ENCODE results near the gene MYLK4.

MYLK4 gene

DNA sequence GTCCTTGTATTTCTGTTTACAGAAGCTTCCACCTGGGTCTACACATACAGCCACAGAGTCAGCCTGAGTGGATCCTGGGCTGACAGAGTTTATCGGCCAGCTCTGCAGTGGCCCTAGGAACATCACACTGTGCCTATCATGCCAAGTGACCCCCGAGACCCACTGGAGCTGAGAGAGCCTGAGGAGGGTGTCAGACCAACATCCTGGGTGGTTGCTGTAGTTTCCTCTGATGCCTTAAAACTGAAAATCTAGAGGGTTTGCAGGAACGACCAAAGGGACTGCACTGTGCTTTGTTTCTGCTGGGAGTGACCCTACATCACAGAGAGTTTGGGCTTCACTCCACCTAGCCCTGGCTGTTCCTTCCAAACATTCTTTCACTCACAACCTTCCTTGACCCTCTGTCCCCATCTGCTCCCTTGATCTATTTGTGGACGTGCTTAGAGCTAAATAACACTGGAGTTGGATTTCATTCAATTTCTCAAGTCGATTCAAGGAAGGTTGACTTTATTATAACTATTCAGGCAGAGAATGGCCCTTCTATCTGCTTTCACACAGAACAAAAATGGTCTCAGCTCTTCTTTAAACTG, 18.1 kb downstream of the MYLK4 start:
- H3K27me3 ChIP-seq (ENCODE audit: control insufficient read depth in 1 of 2, insufficient read depth in 1 of 2, low read length in 2 of 2) = peaks cover 0 to 3% of the 10 kb centered on the region in 2 experiments
- no peak overlapping the region for H3K9ac ChIP-seq (ENCODE audit: low read length)
- H2AK5ac ChIP-seq (ENCODE audit: low read length, severe bottlenecking) = no peak overlapping the region
- H3K79me1 ChIP-seq (replicated peaks; ENCODE audit: low read length, poor library complexity, severe bottlenecking) = no peaks in the 10 kb centered on the region
- H3K23ac ChIP-seq (ENCODE audit: low read length in 2 of 2) = no peak overlapping the region
- no peak overlapping the region for H2AFZ ChIP-seq (ENCODE audit: low read depth, low read length)
- no peaks in the 10 kb centered on the region for H3K36me3 ChIP-seq (ENCODE audit: control insufficient read depth in 1 of 2, insufficient read depth in 2 of 2, low read depth in 1 of 2, low read length in 2 of 2)
- H2BK120ac ChIP-seq (ENCODE audit: low read depth, low read length) = no peak overlapping the region
- H3K9me3 ChIP-seq (ENCODE audit: control insufficient read depth, low read length) = no peaks in the 10 kb centered on the region
- H2BK12ac ChIP-seq (ENCODE audit: low read length in 2 of 2) = no peak overlapping the region
- DNase-seq = no peak
- H3K18ac ChIP-seq (ENCODE audit: low read depth in 1 of 2, low read length in 2 of 2) = no peak overlapping the region
- H2BK15ac ChIP-seq (ENCODE audit: low read depth, poor library complexity, severe bottlenecking) = no peak overlapping the region
- no peak overlapping the region for H3K4me3 ChIP-seq (ENCODE audit: insufficient read depth in 1 of 2, low read depth in 1 of 2, low read length in 2 of 2)
- H3K27ac ChIP-seq (ENCODE audit: low read length, poor library complexity, severe bottlenecking) = no peak overlapping the region
- no peak overlapping the region for H3K4me2 ChIP-seq (ENCODE audit: low read length, poor library complexity, severe bottlenecking)
- H3K14ac ChIP-seq (ENCODE audit: low read length in 2 of 2) = no peak overlapping the region
- no peak overlapping the region for H4K8ac ChIP-seq (ENCODE audit: low read length)
- 96% methylated on average over 3 of the region's 5 CpGs for WGBS
- H3K4me1 ChIP-seq (ENCODE audit: control insufficient read depth, insufficient read depth, low read depth, low read length) = peaks cover 3% of the 10 kb centered on the region
- no peak overlapping the region for H2BK5ac ChIP-seq (ENCODE audit: low read depth, low read length, poor library complexity, severe bottlenecking)
- no peak overlapping the region for H3K4ac ChIP-seq (ENCODE audit: low read depth in 1 of 2, low read length in 2 of 2)
- H4K91ac ChIP-seq (ENCODE audit: low read length) = no peak overlapping the region

GRCh38 chr6:2731281-2731909, 19.3 kb downstream of the MYLK4 start:
- H3K9me3 ChIP-seq (ENCODE audit: control insufficient read depth, low read length) = no peaks in the 10 kb centered on the region
- H3K18ac ChIP-seq (ENCODE audit: low read depth in 1 of 2, low read length in 2 of 2) = no peak overlapping the region
- no peak overlapping the region for H4K8ac ChIP-seq (ENCODE audit: low read length)
- WGBS = 61% methylated on average over 5 of the region's 5 CpGs
- H3K79me1 ChIP-seq (replicated peaks; ENCODE audit: low read length, poor library complexity, severe bottlenecking) = no peaks in the 10 kb centered on the region
- H4K91ac ChIP-seq (ENCODE audit: low read length) = no peak overlapping the region
- H3K4me2 ChIP-seq (ENCODE audit: low read length, poor library complexity, severe bottlenecking) = no peak overlapping the region
- H3K14ac ChIP-seq (ENCODE audit: low read length in 2 of 2) = no peak overlapping the region
- H3K4me1 ChIP-seq (ENCODE audit: control insufficient read depth, insufficient read depth, low read depth, low read length) = peaks cover 3% of the 10 kb centered on the region
- H3K4me3 ChIP-seq (ENCODE audit: insufficient read depth in 1 of 2, low read depth in 1 of 2, low read length in 2 of 2) = no peak overlapping the region
- H2AK5ac ChIP-seq (ENCODE audit: low read length, severe bottlenecking) = no peak overlapping the region
- no peak overlapping the region for H2BK5ac ChIP-seq (ENCODE audit: low read depth, low read length, poor library complexity, severe bottlenecking)
- H2AFZ ChIP-seq (ENCODE audit: low read depth, low read length) = no peak overlapping the region
- H3K36me3 ChIP-seq (ENCODE audit: control insufficient read depth in 1 of 2, insufficient read depth in 2 of 2, low read depth in 1 of 2, low read length in 2 of 2) = no peaks in the 10 kb centered on the region
- no peak overlapping the region for H2BK120ac ChIP-seq (ENCODE audit: low read depth, low read length)
- H2BK12ac ChIP-seq (ENCODE audit: low read length in 2 of 2) = no peak overlapping the region
- peaks cover 0 to 3% of the 10 kb centered on the region in 2 experiments for H3K27me3 ChIP-seq (ENCODE audit: control insufficient read depth in 1 of 2, insufficient read depth in 1 of 2, low read length in 2 of 2)
- H3K4ac ChIP-seq (ENCODE audit: low read depth in 1 of 2, low read length in 2 of 2) = no peak overlapping the region
- no peak for DNase-seq
- no peak overlapping the region for H3K23ac ChIP-seq (ENCODE audit: low read length in 2 of 2)
- no peak overlapping the region for H2BK15ac ChIP-seq (ENCODE audit: low read depth, poor library complexity, severe bottlenecking)
- H3K9ac ChIP-seq (ENCODE audit: low read length) = no peak overlapping the region
- H3K27ac ChIP-seq (ENCODE audit: low read length, poor library complexity, severe bottlenecking) = no peak overlapping the region

DNA sequence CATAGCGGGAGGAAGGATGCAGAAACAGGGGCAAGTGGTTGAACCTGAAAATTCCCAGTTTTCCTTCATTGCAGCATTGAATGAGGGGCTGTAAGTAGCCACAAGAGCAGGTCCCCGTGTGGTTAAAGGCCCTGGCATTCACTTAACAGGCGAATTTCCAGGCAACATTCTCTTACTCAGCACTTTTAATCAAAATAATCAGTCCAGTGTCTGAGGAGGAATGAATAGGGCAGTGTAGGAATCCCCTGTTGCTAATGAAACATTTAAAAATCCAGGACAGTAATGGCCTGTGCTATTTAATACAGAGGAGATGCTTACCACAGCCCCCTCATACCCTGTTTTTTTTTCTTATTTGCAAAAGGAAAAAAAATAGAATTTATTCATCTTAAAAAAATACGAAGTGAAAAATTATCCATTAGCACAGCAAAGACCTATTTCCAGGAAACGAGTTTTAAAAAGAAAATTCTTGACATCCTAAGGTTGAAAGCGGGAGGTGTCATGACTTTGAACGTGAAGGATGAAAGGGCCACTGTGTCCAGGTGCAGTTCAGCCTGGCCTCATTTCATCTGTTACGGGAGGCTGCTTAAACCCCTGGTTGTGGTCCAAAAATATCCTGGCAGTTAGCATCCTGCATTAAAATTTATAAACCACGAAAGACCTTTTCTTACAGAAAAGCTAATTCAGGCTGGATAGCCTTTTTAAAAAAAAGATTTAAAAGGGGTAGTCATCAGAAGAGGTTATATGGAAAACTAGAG, 20.2 kb downstream of the MYLK4 start:
- H3K79me1 ChIP-seq (replicated peaks; ENCODE audit: low read length, poor library complexity, severe bottlenecking) = no peaks in the 10 kb centered on the region
- 94% methylated on average over 6 of the region's 9 CpGs for WGBS

DNA sequence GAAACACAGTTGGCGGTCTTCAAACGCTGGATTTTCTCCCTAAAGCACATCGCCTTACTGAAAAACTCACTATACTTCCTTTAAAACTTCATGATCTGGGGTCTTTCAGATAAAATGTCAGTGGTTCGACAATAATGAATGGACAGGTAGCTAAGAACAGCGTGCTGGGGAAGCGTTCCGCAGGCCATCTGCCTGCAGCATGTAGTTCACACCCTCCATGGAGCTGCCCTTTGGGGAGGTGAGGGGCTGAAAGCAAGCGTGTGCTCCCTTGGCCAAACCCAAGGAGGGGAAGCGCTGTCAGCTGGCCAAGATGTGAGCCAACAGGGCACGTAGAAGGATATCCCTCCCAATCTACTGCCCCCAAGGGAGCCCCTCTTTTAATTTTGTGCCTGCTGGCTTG, 20.8 kb downstream of the MYLK4 start:
- H2AK5ac ChIP-seq (ENCODE audit: low read length, severe bottlenecking) = no peak overlapping the region
- 91% methylated on average over 8 of the region's 10 CpGs for WGBS
- H2BK12ac ChIP-seq (ENCODE audit: low read length in 2 of 2) = no peak overlapping the region

More for the DNA sequence above, 20.2 kb downstream of the MYLK4 start:
- no peak overlapping the region for H2BK5ac ChIP-seq (ENCODE audit: low read depth, low read length, poor library complexity, severe bottlenecking)
- no peak overlapping the region for H2AK5ac ChIP-seq (ENCODE audit: low read length, severe bottlenecking)
- no peak overlapping the region for H3K4me3 ChIP-seq (ENCODE audit: insufficient read depth in 1 of 2, low read depth in 1 of 2, low read length in 2 of 2)
- no peak overlapping the region for H2BK12ac ChIP-seq (ENCODE audit: low read length in 2 of 2)
- H3K4ac ChIP-seq (ENCODE audit: low read depth in 1 of 2, low read length in 2 of 2) = no peak overlapping the region
- no peak overlapping the region for H2AFZ ChIP-seq (ENCODE audit: low read depth, low read length)
- no peak overlapping the region for H3K9ac ChIP-seq (ENCODE audit: low read length)
- no peak overlapping the region for H4K8ac ChIP-seq (ENCODE audit: low read length)
- H3K18ac ChIP-seq (ENCODE audit: low read depth in 1 of 2, low read length in 2 of 2) = no peak overlapping the region
- no peaks in the 10 kb centered on the region for H3K9me3 ChIP-seq (ENCODE audit: control insufficient read depth, low read length)
- peaks cover 3% of the 10 kb centered on the region for H3K4me1 ChIP-seq (ENCODE audit: control insufficient read depth, insufficient read depth, low read depth, low read length)
- H4K91ac ChIP-seq (ENCODE audit: low read length) = no peak overlapping the region
- peaks cover 0 to 3% of the 10 kb centered on the region in 2 experiments for H3K27me3 ChIP-seq (ENCODE audit: control insufficient read depth in 1 of 2, insufficient read depth in 1 of 2, low read length in 2 of 2)
- no peak overlapping the region for H3K4me2 ChIP-seq (ENCODE audit: low read length, poor library complexity, severe bottlenecking)
- H3K23ac ChIP-seq (ENCODE audit: low read length in 2 of 2) = no peak overlapping the region
- H2BK15ac ChIP-seq (ENCODE audit: low read depth, poor library complexity, severe bottlenecking) = no peak overlapping the region
- no peak overlapping the region for H3K27ac ChIP-seq (ENCODE audit: low read length, poor library complexity, severe bottlenecking)
- H2BK120ac ChIP-seq (ENCODE audit: low read depth, low read length) = no peak overlapping the region
- DNase-seq = no peak
- no peak overlapping the region for H3K14ac ChIP-seq (ENCODE audit: low read length in 2 of 2)
- no peaks in the 10 kb centered on the region for H3K36me3 ChIP-seq (ENCODE audit: control insufficient read depth in 1 of 2, insufficient read depth in 2 of 2, low read depth in 1 of 2, low read length in 2 of 2)

More for the DNA sequence above, 20.8 kb downstream of the MYLK4 start:
- Histone ChIP-seq H2BK5ac (ENCODE audit: low read depth, low read length, poor library complexity, severe bottlenecking) (no peak overlapping the region), H3K4ac (ENCODE audit: low read depth in 1 of 2, low read length in 2 of 2) (no peak overlapping the region), H3K23ac (ENCODE audit: low read length in 2 of 2) (no peak overlapping the region), H3K36me3 (ENCODE audit: control insufficient read depth in 1 of 2, insufficient read depth in 2 of 2, low read depth in 1 of 2, low read length in 2 of 2) (no peaks in the 10 kb centered on the region), H2BK120ac (ENCODE audit: low read depth, low read length) (no peak overlapping the region), H4K8ac (ENCODE audit: low read length) (no peak overlapping the region), H2AFZ (ENCODE audit: low read depth, low read length) (no peak overlapping the region), H3K14ac (ENCODE audit: low read length in 2 of 2) (no peak overlapping the region), H3K4me1 (ENCODE audit: control insufficient read depth, insufficient read depth, low read depth, low read length) (peaks cover 3% of the 10 kb centered on the region), H3K4me2 (ENCODE audit: low read length, poor library complexity, severe bottlenecking) (no peak overlapping the region), H3K27ac (ENCODE audit: low read length, poor library complexity, severe bottlenecking) (no peak overlapping the region), H3K9ac (ENCODE audit: low read length) (no peak overlapping the region), H4K91ac (ENCODE audit: low read length) (no peak overlapping the region), H3K9me3 (ENCODE audit: control insufficient read depth, low read length) (no peaks in the 10 kb centered on the region), H3K4me3 (ENCODE audit: insufficient read depth in 1 of 2, low read depth in 1 of 2, low read length in 2 of 2) (no peak overlapping the region), H3K79me1 (replicated peaks; ENCODE audit: low read length, poor library complexity, severe bottlenecking) (no peaks in the 10 kb centered on the region), H2BK15ac (ENCODE audit: low read depth, poor library complexity, severe bottlenecking) (no peak overlapping the region), H3K27me3 (ENCODE audit: control insufficient read depth in 1 of 2, insufficient read depth in 1 of 2, low read length in 2 of 2) (peaks cover 0 to 3% of the 10 kb centered on the region in 2 experiments), H3K18ac (ENCODE audit: low read depth in 1 of 2, low read length in 2 of 2) (no peak overlapping the region)
- DNase-seq = no peak
